Suprapubic skin (tissue), 4 donors: ENCODE results near the gene NOS3. TPM values are rescaled to one million over a fixed set of nuclear protein-coding genes. Genes with fewer than 3 reads are reported as not detected.

Experiments used
- DNase-seq, 2 donors: peaks; one replicate each; pipeline ENCODE4 v3.0.0-alpha.2; 2019; ENCODE audit warnings: low spot score in 2 of 2
- H3K27ac ChIP-seq: fragments of 200-600 bp; sonication (generic); one replicate; pipeline ENCODE4 v1.5.1; 2019
- H3K27me3 ChIP-seq: fragments of 200-600 bp; sonication (generic); one replicate; pipeline ENCODE4 v1.5.1; 2019
- H3K36me3 ChIP-seq: fragments of 200-600 bp; sonication (generic); one replicate; pipeline ENCODE4 v1.5.1; 2019
- H3K4me1 ChIP-seq: fragments of 200-600 bp; sonication (generic); one replicate; pipeline ENCODE4 v1.5.1; 2019
- H3K4me3 ChIP-seq: fragments of 200-600 bp; sonication (generic); one replicate; pipeline ENCODE4 v1.5.1; 2019; ENCODE audit warnings: mild to moderate bottlenecking
- H3K9me3 ChIP-seq: fragments of 200-600 bp; sonication (generic); one replicate; pipeline ENCODE4 v1.5.1; 2019
- CTCF ChIP-seq, 2 donors: fragments of 200-600 bp in 1 of 2; fragments of 450-650 bp in 1 of 2; sonication (generic) in 1 of 2; IDR thresholded peaks; one replicate each; pipeline ENCODE4 v1.5.1; 2016 to 2019; ENCODE audit warnings: antibody characterized with exemption in 2 of 2, mild to moderate bottlenecking in 1 of 2, moderate library complexity in 1 of 2
- EP300 ChIP-seq: sonication (generic); formaldehyde crosslinking; IDR thresholded peaks from one replicate; pipeline ENCODE4 v1.6.1; 2017; ENCODE audit warnings: antibody characterized with exemption
- POLR2A ChIP-seq, 2 donors: fragments of 450-650 bp; IDR thresholded peaks; one replicate each; pipeline ENCODE4 v1.6.1; 2017; ENCODE audit warnings: antibody characterized with exemption in 2 of 2, mild to moderate bottlenecking in 2 of 2, moderate library complexity in 2 of 2
- POLR2AphosphoS5 ChIP-seq, 3 donors: sonication (generic); formaldehyde crosslinking; IDR thresholded peaks; one replicate each; pipeline ENCODE4 v1.6.1; 2017; ENCODE audit warnings: antibody characterized with exemption in 3 of 3
- WGBS: methylation state at CpG from one replicate; pipeline ENCODE4 v1.1.5; 2018; 5-methylcytosine and 5-hydroxymethylcytosine counted together
- total RNA-seq, 4 donors: library from RNA; depleted of rRNA; stranded (reverse); fragments of >200 nt; gene quantifications; one replicate each; pipeline ENCODE4 v1.1.0, GENCODE V29; 2016

NOS3 gene
- total RNA-seq, 4 donors from 2014 or later: 2.6 to 10.9 (median 6.8) TPM

GRCh38 chr7:151013733-151014497 lies 23.1 kb downstream of the NOS3 start:
- 11% methylated on average over 18 of the region's 55 CpGs for WGBS
- Histone ChIP-seq H3K27me3 (peaks cover 61% of the 10 kb centered on the region), H3K9me3 (no peaks in the 10 kb centered on the region), H3K27ac (no peak overlapping the region), H3K4me1 (peaks cover 51% of the 10 kb centered on the region), H3K4me3 (peak overlapping the region; percentile 44), H3K36me3 (no peaks in the 10 kb centered on the region)
- TF ChIP-seq POLR2A (IDR thresholded peaks at IDR 0.05) (no peak), EP300 (no peak), CTCF (IDR thresholded peaks at IDR 0.05) (no peak), POLR2AphosphoS5 (IDR thresholded peaks at IDR 0.05) (no peak)
- DNase-seq: peak; percentile 87 to 88

DNA sequence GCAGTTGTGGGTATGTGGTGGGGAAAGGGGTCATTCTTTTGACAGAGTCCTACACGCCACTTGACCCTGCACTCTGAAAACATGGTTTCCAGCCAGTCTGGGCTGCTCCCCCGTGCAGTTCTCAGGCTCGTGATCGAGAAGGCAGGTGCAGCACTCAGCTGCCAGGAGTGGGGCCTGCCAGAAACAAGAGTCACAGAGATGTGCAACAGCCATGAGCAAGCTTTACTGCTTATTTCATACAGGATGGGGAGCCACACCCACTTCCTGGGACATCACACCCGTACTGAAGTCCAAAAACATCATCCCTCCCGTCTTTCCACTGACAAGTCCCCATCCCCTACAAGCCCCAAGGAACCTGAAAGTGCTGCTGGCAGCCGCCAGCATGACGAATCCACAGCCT lies 24.1 kb downstream of the NOS3 start:
- Histone ChIP-seq H3K27me3 (peaks cover 61% of the 10 kb centered on the region), H3K36me3 (no peaks in the 10 kb centered on the region), H3K4me1 (peaks cover 48% of the 10 kb centered on the region), H3K9me3 (no peaks in the 10 kb centered on the region), H3K27ac (no peak overlapping the region), H3K4me3 (no peak overlapping the region)
- no peak for DNase-seq
- TF ChIP-seq CTCF (IDR thresholded peaks at IDR 0.05) (no peak), POLR2AphosphoS5 (IDR thresholded peaks at IDR 0.05) (no peak), POLR2A (IDR thresholded peaks at IDR 0.05) (no peak), EP300 (no peak)
- WGBS: 55% methylated on average over 8 of the region's 8 CpGs

DNA sequence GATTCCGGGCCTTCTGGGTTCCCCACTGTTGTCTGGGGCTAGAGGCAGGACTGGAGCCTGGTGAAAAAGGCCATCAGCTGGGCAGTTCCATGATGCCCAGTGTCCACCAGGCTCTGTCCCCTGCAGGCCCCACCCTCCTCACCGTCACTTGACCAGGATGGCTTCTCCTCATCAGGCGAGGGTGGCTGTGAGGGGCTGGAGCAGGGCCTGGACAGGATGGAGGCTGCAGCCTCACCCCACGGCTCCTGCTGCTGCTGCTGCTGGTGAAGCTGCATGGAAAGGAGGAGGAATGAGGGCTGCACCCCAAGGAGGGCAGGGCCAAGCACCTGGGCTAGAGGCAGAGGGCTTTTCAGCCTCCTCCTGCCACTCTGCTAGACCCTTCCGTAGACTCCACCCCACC lies 25.1 kb downstream of the NOS3 start:
- no peaks in the 10 kb centered on the region for H3K9me3 ChIP-seq
- WGBS: 87% methylated on average over 4 of the region's 5 CpGs
- H3K27me3 ChIP-seq: peaks cover 67% of the 10 kb centered on the region
- H3K4me3 ChIP-seq: no peak overlapping the region
- TF ChIP-seq CTCF (IDR thresholded peaks at IDR 0.05) (no peak), EP300 (no peak), POLR2A (IDR thresholded peaks at IDR 0.05) (no peak), POLR2AphosphoS5 (IDR thresholded peaks at IDR 0.05) (no peak)
- H3K4me1 ChIP-seq: peaks cover 42% of the 10 kb centered on the region
- no peaks in the 10 kb centered on the region for H3K36me3 ChIP-seq
- no peak for DNase-seq
- H3K27ac ChIP-seq: no peak overlapping the region

DNA sequence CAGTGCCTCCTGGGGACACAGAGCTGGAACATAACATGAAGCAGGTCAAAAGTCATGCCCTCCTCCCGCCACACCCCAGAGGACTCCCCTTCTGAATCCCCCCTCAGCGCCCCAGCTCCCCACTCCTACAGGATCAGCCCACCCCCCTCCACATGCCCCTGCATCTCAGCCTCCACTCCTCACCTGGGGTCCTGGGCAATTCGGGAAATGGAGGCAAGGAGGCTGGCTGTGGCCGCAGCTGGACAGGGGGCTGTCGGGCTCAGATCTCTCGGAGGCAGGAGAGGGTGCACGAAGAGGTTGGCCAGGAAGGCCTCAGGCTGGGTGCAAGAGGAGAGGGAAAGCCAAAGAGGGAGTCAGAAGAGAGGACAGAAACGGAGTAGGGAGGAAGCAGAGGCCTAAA lies 25.7 kb downstream of the NOS3 start:
- Histone ChIP-seq H3K9me3 (no peaks in the 10 kb centered on the region), H3K27ac (no peak overlapping the region), H3K4me3 (no peak overlapping the region), H3K27me3 (peaks cover 69% of the 10 kb centered on the region), H3K36me3 (no peaks in the 10 kb centered on the region), H3K4me1 (peaks cover 42% of the 10 kb centered on the region)
- no peak for DNase-seq
- WGBS: 72% methylated on average over 7 of the region's 8 CpGs
- TF ChIP-seq POLR2A (IDR thresholded peaks at IDR 0.05) (no peak), POLR2AphosphoS5 (IDR thresholded peaks at IDR 0.05) (no peak), CTCF (IDR thresholded peaks at IDR 0.05) (no peak), EP300 (no peak)

DNA sequence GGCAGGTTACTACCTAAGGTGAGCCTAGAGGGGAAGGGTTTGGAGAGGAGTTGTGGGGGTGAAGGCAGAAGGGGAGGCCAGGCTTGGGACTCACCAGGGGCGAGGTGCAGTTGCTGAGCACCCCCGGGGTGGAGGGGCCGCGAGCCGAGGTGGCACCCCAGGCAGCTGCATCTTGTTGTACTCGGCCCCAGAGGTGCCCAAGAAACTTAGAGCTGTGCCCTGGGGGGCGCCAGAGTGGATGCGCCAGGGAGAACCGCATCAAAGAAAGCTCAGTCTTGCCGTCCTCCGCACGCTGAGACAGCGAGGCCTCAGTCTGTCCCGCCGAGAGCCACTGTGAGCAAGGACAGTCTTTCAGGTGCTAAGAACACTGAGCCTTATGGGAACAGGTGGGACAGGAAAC lies 26.1 kb downstream of the NOS3 start:
- no peak overlapping the region for H3K27ac ChIP-seq
- WGBS: 80% methylated on average over 12 of the region's 15 CpGs
- no peak for TF ChIP-seq CTCF (IDR thresholded peaks at IDR 0.05)
- TF ChIP-seq EP300: no peak
- TF ChIP-seq POLR2A (IDR thresholded peaks at IDR 0.05): no peak
- TF ChIP-seq POLR2AphosphoS5 (IDR thresholded peaks at IDR 0.05): no peak
- H3K9me3 ChIP-seq: no peaks in the 10 kb centered on the region
- DNase-seq: no peak
- H3K4me1 ChIP-seq: peaks cover 42% of the 10 kb centered on the region
- H3K27me3 ChIP-seq: peaks cover 69% of the 10 kb centered on the region
- no peak overlapping the region for H3K4me3 ChIP-seq
- H3K36me3 ChIP-seq: no peaks in the 10 kb centered on the region
